ENCODE results near the gene CADPS2.

GRCh38 chr7:122846591-122846990 lies 39.7 kb downstream of the CADPS2 start:
- TF ChIP-seq CTCF (conservative IDR thresholded peaks at IDR 0.05 in 1 of 2, IDR thresholded peaks at IDR 0.05 in 1 of 2; ENCODE audit: extremely low read depth in 1 of 2, insufficient read depth in 1 of 2, low read depth in 1 of 2, low read length in 2 of 2) (no peak), EZH2 (IDR thresholded peaks at IDR 0.05; ENCODE audit: borderline replicate concordance, low read length) (no peak)
